SH-SY5Y (cell line): ENCODE results near the gene SFI1.
A peak's percentile ranks its signal among the peaks of the same experiment; 100 is the strongest.

Experiments used
- GATA2 ChIP-seq: IDR thresholded peaks from 2 replicates; pipeline ENCODE4 v1.6.1; 2011; ENCODE audit warnings: mild to moderate bottlenecking, low read depth, low read length
- GATA3 ChIP-seq: IDR thresholded peaks from 2 replicates; pipeline ENCODE4 v1.6.1; 2011; ENCODE audit warnings: low read depth, mild to moderate bottlenecking, low read length, moderate library complexity

- TF ChIP-seq GATA3, result no peak
- peak; percentile 57 for TF ChIP-seq GATA2
These were observed 134.3 kb downstream of the SFI1 start for GRCh38 chr22:31630331-31631329.
